K562 (cell line): ENCODE data around the gene DNMT1. TPM values are rescaled to one million over a fixed set of nuclear protein-coding genes. Genes with fewer than 3 reads are reported as not detected.

Experiments used
- CHAMP1 ChIP-seq: fragments of 450-650 bp; IDR thresholded peaks from 2 replicates; pipeline ENCODE4 v1.6.1; 2016; ENCODE audit warnings: mild to moderate bottlenecking
- EP400 ChIP-seq: fragments of 450-650 bp; IDR thresholded peaks from 2 replicates; pipeline ENCODE4 v1.6.1; 2017; ENCODE audit warnings: antibody characterized with exemption, mild to moderate bottlenecking, moderate library complexity
- GTF2B ChIP-seq: IDR thresholded peaks from 2 replicates; pipeline ENCODE4 v1.6.1; 2011; ENCODE audit not compliant: insufficient read length; ENCODE audit errors: extremely low read depth
- HNRNPL ChIP-seq: fragments of 200-400 bp; formaldehyde crosslinking; IDR thresholded peaks from 2 replicates; pipeline ENCODE4 v1.6.1; 2017; ENCODE audit warnings: low read depth, mild to moderate bottlenecking, low read length
- KDM2B ChIP-seq: fragments of 250-450 bp; sonication (Bioruptor Pico); IDR thresholded peaks from 2 replicates; pipeline ENCODE4 v1.8.0; 2021; ENCODE audit warnings: mild to moderate bottlenecking, moderate library complexity
- MCM5 ChIP-seq: fragments of 450-650 bp; IDR thresholded peaks from 2 replicates; pipeline ENCODE4 v1.6.1; 2016; ENCODE audit warnings: low read depth
- MECOM ChIP-seq: fragments of 250-450 bp; sonication (Bioruptor Pico); IDR thresholded peaks from 2 replicates; pipeline ENCODE4 v1.8.0; 2022; ENCODE audit warnings: inconsistent platforms
- MITF ChIP-seq: IDR thresholded peaks from 2 replicates; pipeline ENCODE4 v1.6.1; 2014; ENCODE audit warnings: antibody characterized with exemption
- PBX2 ChIP-seq, 2 experiments: IDR thresholded peaks in 1 of 2; conservative IDR thresholded peaks in 1 of 2; 2 replicates each; pipeline ENCODE4 v1.6.1; 2016; ENCODE audit warnings: low read depth in 2 of 2, mild to moderate bottlenecking in 1 of 2, missing compliant biosample characterization in 1 of 2, missing genetic modification characterization in 1 of 2, moderate library complexity in 1 of 2
- RBM17 ChIP-seq: fragments of 200-400 bp; formaldehyde crosslinking; IDR thresholded peaks from 2 replicates; pipeline ENCODE4 v1.6.1; 2017; ENCODE audit warnings: low read depth, mild to moderate bottlenecking, low read length, borderline replicate concordance
- SMARCA4 ChIP-seq: fragments of 450-650 bp; IDR thresholded peaks from 2 replicates; pipeline ENCODE4 v1.6.1; 2016
- TSHZ1 ChIP-seq: fragments of 250-450 bp; sonication (Bioruptor Pico); IDR thresholded peaks from 2 replicates; pipeline ENCODE4 v1.4.0; 2020; ENCODE audit warnings: mild to moderate bottlenecking, moderate library complexity
- ZBTB8A ChIP-seq: fragments of 450-650 bp; IDR thresholded peaks from 2 replicates; pipeline ENCODE4 v1.6.1; 2018; ENCODE audit warnings: mild to moderate bottlenecking, moderate library complexity; ENCODE audit not compliant: partially characterized antibody
- ZNF165 ChIP-seq: fragments of 250-450 bp; sonication (Bioruptor Pico); IDR thresholded peaks from 2 replicates; pipeline ENCODE4 v1.4.0; 2020; ENCODE audit warnings: borderline replicate concordance
- ZNF175 ChIP-seq: fragments of 200-800 bp; sonication (Bioruptor generic); IDR thresholded peaks from 2 replicates; pipeline ENCODE4 v1.6.1; 2016; ENCODE audit warnings: low read depth, mild to moderate bottlenecking, missing genetic modification characterization, missing compliant biosample characterization
- ZNF263 ChIP-seq: sonication (generic); formaldehyde crosslinking; IDR thresholded peaks from 2 replicates; pipeline ENCODE4 v1.8.0; 2022; ENCODE audit warnings: mild to moderate bottlenecking, missing genetic modification reagents, borderline replicate concordance
- polyA plus RNA-seq, 8 experiments: library from polyadenylated mRNA; depleted of rRNA in 4 of 8; stranded (reverse) in 5 of 8; unstranded in 3 of 8; fragments of >200 nt; fragmentation: Nextera tagmentation in 2 of 8; fragmentation: Illumina TruSeq in 1 of 8; extraction: Ambion mirVana in 2 of 8; extraction: Trizol in 1 of 8; gene quantifications; 2 replicates each; pipeline versions ENCODE4 v1.2.1 to v1.2.3, GENCODE V29; 2011 to 2014; ENCODE audit warnings: inconsistent platforms in 1 of 8, missing spikeins in 1 of 8
- total RNA-seq, 7 experiments: library from RNA; depleted of rRNA in 6 of 7; stranded (reverse); fragments of >200 nt in 6 of 7; fragmentation: Illumina TruSeq in 2 of 7; extraction: Trizol in 2 of 7; gene quantifications; 2 replicates each; pipeline versions ENCODE4 v1.2.1 to v1.2.3, GENCODE V29; 2011 to 2021; ENCODE audit warnings: low replicate concordance in 1 of 7

The DNMT1 gene
- total and polyA plus RNA-seq, 9 of the 15 experiments (the other 6 are each of a cell fraction or from before 2014, with no cell fraction given) = 80.1 to 271 (median 121) TPM

- TF ChIP-seq PBX2 (CRISPR knock-in tag; IDR thresholded peaks at IDR 0.05; ENCODE audit: low read depth) = no peak
- TF ChIP-seq PBX2 (tag; conservative IDR thresholded peaks at IDR 0.05; ENCODE audit: low read depth) = no peak
- no peak for TF ChIP-seq KDM2B
- no peak for TF ChIP-seq ZNF263 (CRISPR knock-in tag)
- no peak for TF ChIP-seq MCM5
- TF ChIP-seq HNRNPL = peak; percentile 97
- no peak for TF ChIP-seq SMARCA4
- TF ChIP-seq RBM17 = no peak
- no peak for TF ChIP-seq TSHZ1 (CRISPR knock-in tag)
- TF ChIP-seq EP400 = peak; percentile 92
- TF ChIP-seq GTF2B = no peak
- no peak for TF ChIP-seq MECOM (CRISPR knock-in tag)
- TF ChIP-seq ZNF165 (CRISPR knock-in tag) = no peak
- TF ChIP-seq CHAMP1 = no peak
- no peak for TF ChIP-seq MITF
- no peak for TF ChIP-seq ZNF175 (CRISPR knock-in tag)
- TF ChIP-seq ZBTB8A = no peak
These were observed at the start of gene DNMT1 (continued) for GRCh38 chr19:10194500-10195198.
